HG03135 (cell line): ENCODE data around the gene IFNG.
"Not testable (repeated sequence)": the region's sequence is repeated elsewhere in the genome, so short reads cannot be mapped to it uniquely, and the experiment has no call there.

Source experiments
- ATAC-seq: cut with Tn5 transposase; IDR thresholded peaks from one replicate; pipeline ENCODE4 v1.9.1; 2021; ENCODE audit warnings: mild to moderate bottlenecking, moderate library complexity; ENCODE audit not compliant: unreplicated experiment

IFNG gene

DNA sequence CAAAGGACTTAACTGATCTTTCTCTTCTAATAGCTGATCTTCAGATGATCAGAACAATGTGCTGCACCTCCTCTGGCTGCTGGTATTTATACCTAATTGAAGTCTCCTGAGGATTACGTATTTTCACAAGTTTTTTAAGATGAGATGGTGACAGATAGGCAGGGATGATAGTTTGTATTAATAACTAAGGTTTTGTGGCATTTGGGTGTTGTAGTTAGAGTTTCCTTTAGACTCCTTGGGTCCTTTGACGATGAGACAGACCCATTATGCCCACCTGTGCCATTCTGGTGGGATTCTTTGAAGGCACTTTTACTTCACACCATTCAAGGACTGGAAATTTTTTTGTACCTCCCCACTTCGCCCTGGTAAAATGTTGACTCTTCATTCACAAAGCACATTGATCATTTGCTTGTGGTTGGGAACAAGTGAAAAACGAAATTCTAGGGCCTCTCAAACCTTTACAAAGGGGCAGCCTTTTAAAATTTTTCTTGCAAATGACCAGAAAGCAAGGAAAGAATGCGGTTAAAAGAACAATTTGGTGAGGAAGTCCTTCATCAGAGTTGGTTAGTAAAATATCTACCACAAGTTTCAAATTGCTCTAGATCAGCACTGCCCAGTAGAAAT, at the start of gene IFNG:
Gene IFNG (minus strand): TSS at position 60 of the 624 bp plus-strand sequence. CDS start 125 bp downstream, outside the sequence.
- no peak for ATAC-seq

DNA sequence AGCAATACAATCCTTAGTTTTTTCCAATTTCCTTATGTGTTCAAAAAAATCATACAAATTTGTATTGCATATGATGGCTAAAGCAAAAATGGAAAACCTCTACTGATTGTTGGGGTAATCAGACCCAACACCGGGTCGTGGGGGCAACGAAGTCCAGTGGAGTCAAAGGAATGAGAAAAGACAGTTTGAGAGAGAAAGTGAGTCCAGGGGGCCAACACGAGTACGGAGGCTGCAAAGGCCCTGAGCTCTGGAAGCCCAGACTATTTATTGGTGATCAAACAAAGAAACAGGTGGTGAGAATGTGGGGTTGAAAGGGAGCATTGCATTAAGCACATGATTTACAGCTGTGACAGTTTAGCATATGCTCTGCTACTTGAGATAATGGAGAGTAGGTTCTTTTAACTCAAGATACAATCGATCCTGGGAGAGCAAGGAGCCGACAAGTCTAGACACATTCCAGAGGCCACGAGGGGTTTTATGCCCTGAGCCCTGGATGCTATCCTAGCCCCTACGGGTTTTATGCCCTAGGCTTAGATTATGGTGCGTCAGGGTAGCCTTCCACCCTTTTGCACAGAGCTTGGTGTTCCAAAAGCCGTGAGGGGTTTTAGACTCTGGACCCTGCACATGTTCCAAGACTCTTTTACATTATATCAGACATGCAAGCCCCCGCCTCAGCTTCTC, 49.6 kb upstream of the IFNG start:
- not testable (repeated sequence) for ATAC-seq

DNA sequence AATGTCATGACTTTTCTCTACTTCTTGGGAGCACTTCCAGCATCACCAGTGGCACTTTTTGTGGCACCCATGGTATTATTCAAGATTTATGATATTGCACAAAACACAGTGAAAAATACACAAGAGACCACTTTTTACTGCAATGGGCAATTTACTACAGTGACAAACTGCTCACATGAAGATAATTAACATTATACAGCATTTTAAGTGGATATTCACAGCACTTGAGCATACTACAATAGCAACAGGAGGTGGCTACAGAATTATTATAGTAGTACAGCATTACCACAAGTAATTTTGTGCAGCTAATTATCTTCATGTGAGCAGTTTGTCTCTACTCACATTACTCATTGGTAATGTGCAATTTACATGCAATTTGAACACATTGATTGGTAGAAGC, 47.7 kb upstream of the IFNG start:
- ATAC-seq, result no peak

DNA sequence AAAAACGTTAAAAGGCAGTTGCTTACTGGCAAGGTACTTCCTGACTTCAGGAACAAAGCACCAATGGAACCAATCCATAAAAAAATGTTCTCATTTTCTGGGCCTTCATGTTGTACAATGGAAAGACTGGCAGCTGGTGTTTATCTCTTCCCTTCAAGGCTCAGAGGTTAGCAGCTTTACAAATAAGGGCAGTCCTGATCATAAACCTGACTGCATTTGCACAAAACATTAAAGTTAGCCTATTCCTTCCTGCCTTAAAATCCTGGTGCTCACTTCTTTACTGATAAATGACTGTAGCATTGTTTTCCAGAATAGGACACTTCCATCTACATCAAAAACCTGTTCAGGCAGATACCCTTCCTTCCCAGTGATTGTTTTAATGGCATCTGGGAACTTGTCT, 46.9 kb upstream of the IFNG start:
- ATAC-seq, result no peak

DNA sequence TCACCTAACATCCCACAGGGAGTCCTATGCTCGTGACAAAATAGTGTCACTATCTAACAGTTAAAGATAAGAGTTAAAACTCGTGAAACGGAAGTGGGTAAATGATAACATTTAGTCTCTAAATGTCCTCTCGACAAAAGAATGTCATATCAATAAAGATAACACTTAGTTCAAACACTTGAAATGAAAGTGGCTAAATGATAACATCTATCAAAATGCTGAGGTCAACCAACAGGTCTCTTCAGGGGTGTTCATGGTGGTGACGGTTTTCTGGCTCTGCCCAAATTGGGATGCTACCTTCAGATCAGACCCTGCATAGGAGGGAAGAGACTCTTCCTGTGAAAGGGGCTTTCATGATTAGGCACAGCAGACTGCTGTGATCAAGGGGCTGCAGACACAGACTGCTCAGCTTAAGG, 43.9 kb upstream of the IFNG start:
- ATAC-seq, result no peak

DNA sequence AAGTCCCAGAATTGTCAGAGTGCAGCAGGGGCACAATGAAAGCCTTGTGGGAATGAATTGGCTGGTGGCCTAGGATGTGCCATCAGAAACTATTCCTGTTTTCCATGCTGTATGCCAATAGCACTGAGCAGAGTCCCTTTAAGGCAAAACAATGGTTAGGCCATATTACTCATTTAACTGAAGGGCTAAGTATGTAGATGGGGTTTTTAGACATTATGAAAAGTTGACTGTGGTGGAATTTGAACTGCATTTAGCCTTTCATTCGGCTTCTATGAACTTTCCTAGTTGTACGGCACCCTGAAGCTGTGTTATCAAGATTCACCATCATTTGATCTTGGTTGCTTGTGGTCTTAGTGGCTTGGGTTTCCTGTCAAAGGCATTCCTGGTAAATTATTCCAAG, 41.3 kb upstream of the IFNG start:
- ATAC-seq, result no peak

DNA sequence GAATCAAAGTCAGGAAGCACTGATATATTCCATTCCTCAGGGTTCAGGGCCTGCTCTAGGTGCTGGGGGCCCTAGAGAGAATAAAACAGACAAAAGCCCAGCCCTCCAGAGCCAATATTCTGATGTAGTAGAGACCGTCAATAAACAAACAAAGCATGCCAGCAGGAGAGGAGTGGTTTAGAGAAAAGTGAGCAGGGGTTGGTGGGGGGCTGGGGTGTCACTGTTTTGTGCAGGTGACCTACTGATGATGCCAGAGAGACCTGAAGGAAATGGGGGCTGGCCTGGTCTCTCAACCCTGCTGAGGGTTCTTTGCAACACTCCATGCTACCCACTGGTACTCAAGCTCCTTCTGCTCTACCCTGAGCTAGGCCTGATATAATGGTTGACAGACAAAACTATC, 39.6 kb upstream of the IFNG start:
- ATAC-seq, result no peak

DNA sequence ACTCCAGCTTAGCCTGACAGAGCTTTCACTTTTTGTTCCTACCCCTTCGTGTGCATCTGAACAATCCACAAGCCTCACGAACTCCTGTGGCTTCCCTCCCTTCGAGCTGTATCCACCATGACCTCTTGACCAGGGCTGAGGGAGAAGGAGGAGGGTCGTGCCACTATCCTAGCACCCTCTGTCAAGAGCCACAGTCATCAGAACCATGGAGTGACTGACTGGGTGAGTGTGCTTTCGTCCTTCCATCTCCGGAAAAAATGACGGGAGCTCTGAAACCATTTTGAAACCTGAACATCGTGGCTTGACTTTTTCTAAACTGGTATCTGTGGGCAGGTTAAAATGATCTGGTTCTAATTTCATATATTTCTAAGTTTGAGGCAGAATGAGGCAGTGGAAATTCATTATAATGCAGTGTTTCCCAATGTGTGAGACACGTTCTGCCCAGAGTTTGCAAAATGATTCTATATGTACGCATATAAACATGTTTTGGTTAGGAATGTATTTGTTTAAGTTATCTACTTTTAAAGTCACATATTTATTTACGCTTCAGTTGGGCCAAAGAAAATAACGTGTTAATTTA, 39.1 kb upstream of the IFNG start:
- no peak for ATAC-seq

DNA sequence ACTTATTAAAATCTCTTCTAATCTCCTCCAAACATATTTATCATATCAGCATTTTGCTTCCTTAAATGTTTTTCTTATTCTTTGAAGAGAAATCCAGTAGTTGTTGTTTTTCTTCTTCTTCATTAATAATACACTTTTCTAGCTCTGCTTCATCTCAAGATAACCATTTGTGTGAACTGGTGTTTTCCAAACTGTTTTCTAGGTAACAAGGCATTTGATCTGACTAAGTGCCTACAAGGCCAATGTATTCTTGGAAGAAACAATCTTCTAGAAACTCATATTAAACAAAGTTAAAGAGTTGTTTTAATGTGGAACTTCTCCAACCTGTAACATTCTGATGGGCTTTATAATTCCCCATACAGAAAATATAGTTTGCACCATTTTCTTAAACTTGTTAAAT, 30.8 kb upstream of the IFNG start:
- no peak for ATAC-seq

DNA sequence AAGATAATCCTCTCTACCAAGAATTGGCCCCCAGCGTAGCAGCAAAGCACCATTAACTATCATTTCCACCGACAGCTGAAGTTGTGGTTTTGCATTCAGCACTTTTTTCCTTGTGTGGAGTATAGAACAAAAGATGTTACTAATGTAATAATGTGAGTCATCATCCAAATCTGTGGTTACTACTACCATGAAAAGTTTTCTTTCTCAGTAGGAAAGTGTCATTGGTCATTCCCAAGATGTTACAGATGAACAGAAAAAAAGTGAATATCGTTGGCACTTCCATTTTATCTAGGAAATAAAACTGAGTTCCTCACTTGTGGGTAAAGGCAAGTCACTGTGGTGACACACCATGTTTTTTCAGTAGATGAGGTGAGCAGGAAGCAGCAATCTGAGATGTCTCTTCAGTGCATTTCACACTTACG, 30.3 kb upstream of the IFNG start:
- ATAC-seq, result no peak

DNA sequence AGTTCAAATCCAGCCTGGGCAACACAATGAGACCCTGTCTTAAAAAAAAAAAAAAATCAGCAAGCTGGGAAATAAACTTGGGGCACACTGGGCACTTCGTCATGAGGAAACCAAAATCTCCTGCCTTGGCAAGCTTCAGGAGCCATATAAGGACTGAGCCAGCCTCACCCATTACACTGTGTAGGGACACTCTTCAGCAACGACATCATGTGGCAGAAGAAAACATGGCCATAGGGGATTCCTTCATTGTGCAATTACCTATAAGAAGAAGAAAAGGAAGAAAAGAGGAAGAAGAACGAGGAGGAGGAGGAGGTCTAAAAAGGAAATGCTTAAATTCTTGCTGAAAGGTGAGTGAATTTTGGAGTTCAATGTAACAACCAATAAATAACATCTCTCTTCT, 26.1 kb upstream of the IFNG start:
- ATAC-seq, result no peak

DNA sequence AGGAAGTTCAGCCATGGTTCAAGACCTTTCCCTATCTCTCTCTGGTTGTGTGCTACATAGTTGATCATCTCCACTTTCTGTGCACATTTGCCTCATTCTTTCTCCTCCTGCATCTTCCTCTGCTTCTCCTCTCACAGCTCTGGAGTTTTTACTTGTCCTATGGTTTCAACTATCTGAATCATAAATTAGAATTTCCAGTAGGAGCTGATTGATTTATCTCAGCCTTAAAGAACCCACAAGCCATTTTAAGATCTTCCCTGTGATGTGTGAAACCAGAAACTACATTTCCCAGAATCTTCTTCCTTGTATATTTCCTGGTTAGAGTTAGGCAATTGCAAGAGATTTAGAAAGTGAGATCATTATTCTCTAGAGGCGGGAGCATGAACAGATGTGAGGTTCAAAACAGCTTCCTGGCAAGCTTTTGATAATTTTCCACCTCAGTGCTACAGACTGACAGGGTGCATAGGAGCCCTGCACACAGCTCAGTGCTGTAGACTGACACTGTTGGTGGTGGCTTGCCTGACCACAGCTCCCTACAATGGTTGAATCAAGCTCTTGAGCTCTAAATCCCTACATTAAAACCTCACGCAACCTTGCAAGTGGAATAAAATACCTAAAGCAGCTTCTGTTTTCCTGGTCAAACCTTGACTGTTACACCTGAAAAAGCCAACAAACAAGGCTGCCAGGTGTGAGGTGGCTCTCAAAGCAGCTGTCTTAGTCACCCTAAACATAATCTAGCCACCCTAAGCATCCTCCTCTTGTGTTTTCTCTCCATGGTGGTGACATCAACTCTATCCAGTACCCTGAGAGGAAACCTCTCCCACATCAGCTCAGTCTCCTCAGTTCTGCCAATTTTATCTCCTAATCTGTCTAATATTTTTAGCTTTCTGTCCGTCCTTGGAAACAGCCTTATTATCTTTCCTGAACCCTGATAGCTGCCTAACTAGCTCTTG, 21.5 kb upstream of the IFNG start:
- peak; percentile 59 for ATAC-seq

DNA sequence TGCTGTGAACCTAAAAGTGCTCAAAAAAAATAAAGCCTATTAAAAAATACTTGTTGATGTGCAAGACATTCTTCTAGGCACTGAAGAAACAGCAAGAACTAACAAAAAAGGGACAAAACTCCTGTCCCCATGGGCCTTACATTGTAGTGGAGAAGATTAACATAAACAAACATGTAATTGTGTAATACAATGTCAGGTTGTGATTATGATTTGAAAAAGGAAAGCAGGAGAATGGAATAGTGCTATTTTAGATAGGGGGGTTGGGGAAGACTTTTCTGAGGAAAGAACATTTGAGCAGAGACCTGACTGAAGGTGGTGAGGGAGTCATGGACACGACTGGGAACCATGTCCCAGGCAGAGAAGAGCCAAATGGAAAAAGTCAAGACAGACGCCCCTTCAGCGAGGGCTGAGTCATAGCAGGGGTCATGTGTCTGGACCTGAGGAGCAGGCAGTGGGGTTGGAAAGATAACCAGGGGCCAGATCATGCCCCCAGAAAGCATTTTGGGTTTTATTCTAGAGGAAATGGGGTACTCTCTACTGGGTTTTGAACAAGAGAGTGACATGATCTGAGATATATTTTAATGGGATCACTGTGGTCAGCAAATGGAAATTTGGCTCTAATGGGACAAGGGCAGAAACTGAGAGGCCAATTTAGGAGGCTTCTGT, 19.4 kb upstream of the IFNG start:
- no peak for ATAC-seq

DNA sequence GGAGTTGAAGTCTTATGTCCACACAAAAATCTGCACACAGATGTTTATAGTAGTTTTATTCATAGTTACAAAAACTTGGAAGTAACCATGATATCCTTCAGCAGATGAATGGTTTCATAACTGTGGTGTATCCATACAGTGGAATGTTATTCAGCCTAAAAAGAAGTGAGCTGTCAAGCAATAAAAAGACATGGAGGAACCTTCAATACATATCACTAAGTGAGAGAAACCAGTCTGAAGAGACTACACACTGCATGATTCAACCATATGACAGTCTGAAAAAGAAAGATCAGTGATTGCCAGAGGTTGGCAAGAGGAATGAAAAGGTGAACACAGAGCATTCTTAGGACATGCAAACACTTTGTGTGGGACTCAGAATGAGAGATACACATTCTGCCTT, 18.6 kb upstream of the IFNG start:
- no peak for ATAC-seq

DNA sequence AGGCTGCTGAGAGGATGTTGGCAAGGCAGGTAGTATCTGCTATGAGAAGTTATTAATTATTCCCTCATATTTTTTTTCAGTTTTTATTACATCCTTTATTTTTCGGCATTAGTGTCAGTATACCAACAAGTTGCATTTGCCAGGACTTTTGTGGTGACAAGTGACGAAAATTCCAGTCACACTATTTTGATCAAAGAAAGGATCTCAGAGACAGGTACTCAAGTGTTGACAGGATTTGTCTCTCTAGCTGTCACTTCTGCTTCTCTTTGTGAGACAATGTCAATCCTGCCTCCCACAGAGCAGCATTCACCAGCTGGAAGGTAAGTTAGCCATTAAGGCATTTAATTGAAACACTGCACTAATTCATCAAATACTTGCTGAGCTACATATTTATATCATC, 18.0 kb upstream of the IFNG start:
- ATAC-seq, result no peak

DNA sequence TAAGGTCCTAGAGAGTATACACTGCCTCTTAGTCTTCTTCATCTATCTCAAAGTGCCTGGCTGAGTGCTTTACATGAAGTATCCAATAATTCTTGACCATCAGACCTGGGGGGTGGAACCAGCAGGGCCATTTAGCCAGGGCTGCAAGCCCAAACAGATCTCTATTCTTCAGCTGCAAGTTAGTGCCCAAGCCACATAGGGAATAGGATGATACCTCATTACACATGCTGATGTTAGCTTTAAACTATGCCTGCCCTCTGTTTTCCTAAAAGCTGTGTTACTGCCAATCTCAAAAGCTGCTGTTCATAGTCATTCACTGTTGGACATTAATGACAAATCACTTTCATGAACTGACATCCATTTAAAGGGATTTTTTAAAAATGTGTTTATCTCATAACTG, 16.7 kb upstream of the IFNG start:
- ATAC-seq, result no peak

DNA sequence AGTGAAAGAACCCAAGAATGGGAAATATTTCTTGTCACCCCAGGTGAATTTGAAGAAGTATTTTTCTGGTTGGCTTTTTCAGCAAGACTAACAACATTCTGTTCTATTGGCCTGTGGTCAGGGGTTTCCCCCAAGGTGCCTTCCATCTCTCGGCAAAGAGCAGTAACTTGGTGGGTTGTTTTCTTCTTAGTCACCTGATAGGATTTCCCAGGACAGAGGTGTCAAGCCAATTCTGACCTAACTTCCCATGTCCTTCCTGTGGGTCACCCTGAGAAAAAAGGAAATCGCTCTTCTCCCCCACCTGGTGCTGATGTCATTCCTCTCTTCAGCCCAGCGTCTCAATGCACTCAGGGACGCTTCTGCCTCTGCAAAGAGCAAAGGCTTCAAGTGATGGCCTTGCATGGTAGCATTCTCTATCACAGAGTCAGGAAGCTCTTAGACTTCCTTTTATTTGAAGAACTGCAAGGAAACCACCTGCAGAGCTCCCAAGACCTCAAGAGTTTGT, 16.1 kb upstream of the IFNG start:
- ATAC-seq, result peak; percentile 87

DNA sequence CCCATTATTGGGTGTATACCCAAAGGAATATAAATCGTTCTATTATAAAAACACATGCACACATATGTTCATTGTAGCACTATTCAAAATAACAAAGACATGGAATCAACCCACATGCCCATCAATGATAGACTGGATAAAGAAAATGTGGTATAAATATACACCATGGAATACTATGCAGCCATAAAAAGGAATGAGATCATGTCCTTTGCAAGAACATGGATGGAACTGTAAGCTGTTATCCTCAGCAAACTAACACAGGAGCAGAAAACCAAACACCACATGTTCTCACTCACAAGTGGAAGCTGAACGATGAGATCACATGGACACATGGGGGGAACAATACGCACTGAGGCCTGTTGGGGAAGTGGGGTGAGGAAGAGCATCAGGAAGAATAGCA, 15.2 kb upstream of the IFNG start:
- ATAC-seq, result not testable (repeated sequence)

DNA sequence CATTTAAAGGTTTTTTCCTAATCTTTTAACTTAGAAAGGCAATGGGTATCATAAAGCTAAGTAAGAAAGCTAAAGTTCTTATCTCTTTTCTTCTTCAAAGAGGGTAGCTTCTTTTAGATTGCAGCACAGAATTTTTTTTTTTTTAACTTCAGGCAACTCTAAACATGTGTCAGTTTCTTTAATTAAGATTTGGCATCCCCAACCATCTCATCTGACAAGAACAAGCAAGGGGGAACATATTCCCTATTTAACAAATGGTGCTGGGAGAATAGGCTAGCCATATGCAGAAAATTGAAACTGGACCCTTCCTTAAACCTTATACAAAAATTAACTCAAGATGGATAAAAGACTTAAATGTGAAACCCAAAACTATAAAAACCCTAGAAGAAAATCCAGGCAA, 14.3 kb upstream of the IFNG start:
- ATAC-seq, result no peak

DNA sequence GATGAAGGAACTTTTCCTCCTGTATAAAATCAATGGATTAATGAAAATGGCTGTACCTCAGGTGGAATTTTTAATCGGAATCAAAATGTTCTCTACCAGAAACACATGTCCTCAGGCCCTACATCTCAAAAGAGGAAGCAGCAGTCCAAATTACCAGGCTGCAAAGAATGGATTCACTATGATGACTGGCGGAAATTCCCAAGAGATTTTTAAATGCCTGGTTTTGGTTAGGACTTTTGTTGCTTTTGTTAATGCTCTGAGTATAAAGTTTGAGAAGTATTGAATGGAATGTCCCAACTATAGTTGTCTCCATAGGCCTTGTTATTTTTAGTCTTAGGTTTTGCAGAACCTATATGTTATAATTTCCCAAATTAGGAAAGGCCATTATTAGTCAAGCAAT, 11.2 kb upstream of the IFNG start:
- no peak for ATAC-seq
